A673 (cell line): ENCODE results near the gene PRKACB. TPM values are rescaled to one million over a fixed set of nuclear protein-coding genes. Genes with fewer than 3 reads are reported as not detected.

Experiments used
- BruUV-seq: library from RNA; stranded (reverse); fragments of 400-500 nt; replicated peaks from 2 replicates; lab custom pipeline; 2021; lab: Mats Ljungman, UMichigan
- CTCF ChIA-PET: fragments of 300-600 bp; sonication (Branson Sonifier 250); formaldehyde crosslinking; loops from one replicate; lab custom pipeline; 2022; ENCODE audit warnings: antibody characterized with exemption; lab: Charles Lee
- POLR2A ChIA-PET: fragments of 300-600 bp; sonication (Branson Sonifier 250); formaldehyde crosslinking; loops from one replicate; lab custom pipeline; 2022; ENCODE audit warnings: antibody characterized with exemption; ENCODE audit not compliant: low non-redundant PET; lab: Charles Lee
- DNase-seq: peaks from one replicate; pipeline ENCODE4 v3.0.0-alpha.2; 2015; ENCODE audit warnings: low spot score
- H3K27ac ChIP-seq: fragments of 200-600 bp; sonication (generic); 2 replicates; pipeline ENCODE4 v1.5.1; 2016; ENCODE audit warnings: mixed run types, low read depth, mild to moderate bottlenecking, mixed read lengths, antibody characterized with exemption, low read length; ENCODE audit not compliant: poor library complexity, severe bottlenecking
- H3K27me3 ChIP-seq: fragments of 200-600 bp; sonication (generic); replicated peaks from 2 replicates; pipeline ENCODE4 v1.6.1; 2017; ENCODE audit warnings: mixed run types, low read depth, mild to moderate bottlenecking, mixed read lengths, antibody characterized with exemption, low read length; ENCODE audit not compliant: insufficient read depth, poor library complexity
- H3K36me3 ChIP-seq: fragments of 200-600 bp; sonication (generic); 2 replicates; pipeline ENCODE4 v1.6.1; 2016; ENCODE audit warnings: mixed run types, mild to moderate bottlenecking, mixed read lengths, antibody characterized with exemption, low read length; ENCODE audit not compliant: insufficient read depth, poor library complexity, severe bottlenecking
- H3K4me1 ChIP-seq: fragments of 200-600 bp; sonication (generic); 2 replicates; pipeline ENCODE4 v1.6.1; 2017; ENCODE audit warnings: mixed run types, mild to moderate bottlenecking, mixed read lengths, antibody characterized with exemption, low read length; ENCODE audit not compliant: insufficient read depth, poor library complexity, severe bottlenecking
- H3K4me3 ChIP-seq: fragments of 200-600 bp; sonication (generic); 2 replicates; pipeline ENCODE4 v1.5.1; 2016; ENCODE audit warnings: low read depth, mixed run types, mild to moderate bottlenecking, mixed read lengths, low read length; ENCODE audit not compliant: poor library complexity, severe bottlenecking
- H3K9me3 ChIP-seq: fragments of 200-600 bp; sonication (generic); 2 replicates; pipeline ENCODE4 v1.6.1; 2016; ENCODE audit warnings: mixed run types, low read depth, mild to moderate bottlenecking, mixed read lengths, antibody characterized with exemption, low read length; ENCODE audit not compliant: poor library complexity, severe bottlenecking
- CTCF ChIP-seq: fragments of 300-800, 200-600 bp; sonication (generic); conservative IDR thresholded peaks from 2 replicates; pipeline ENCODE4 v1.5.1; 2017; ENCODE audit warnings: low read depth, mild to moderate bottlenecking, antibody characterized with exemption, low read length, moderate library complexity, mixed read lengths
- EZH2 ChIP-seq: fragments of 200-600 bp; sonication (generic); IDR thresholded peaks from 2 replicates; pipeline ENCODE4 v1.6.1; 2017; ENCODE audit warnings: borderline replicate concordance, low read depth, mild to moderate bottlenecking, mixed read lengths, antibody characterized with exemption, low read length; ENCODE audit not compliant: poor library complexity, severe bottlenecking
- intact Hi-C: fragments of 100-400 bp; cut with micrococcal nuclease; formaldehyde crosslinking; loops from one replicate; pipeline ENCODE4 v1.10.0; 2022; ENCODE audit not compliant: unreplicated experiment
- total RNA-seq: library from RNA; stranded (reverse); gene quantifications from 2 replicates; pipeline ENCODE4 v1.2.3, GENCODE V29; 2021

The PRKACB gene
- total RNA-seq, 1 experiment from 2014 or later: 39.6 TPM

GRCh38 chr1:84108900-84109578 lies 35.0 kb upstream of the PRKACB start:
- ChIA-PET POLR2A (no interaction called here), CTCF (no interaction called here)
- Histone ChIP-seq H3K27me3 (no peaks in the 10 kb centered on the region), H3K4me1 (peaks cover 2% of the 10 kb centered on the region), H3K9me3 (no peaks in the 10 kb centered on the region), H3K27ac (no peak overlapping the region), H3K36me3 (no peaks in the 10 kb centered on the region), H3K4me3 (no peak overlapping the region)
- intact Hi-C loops: no loop called here
- no peak for TF ChIP-seq CTCF
- no peak for DNase-seq
- no TSS peak for BruUV-seq

- no peak for DNase-seq
- intact Hi-C loops: no loop called here
- CTCF ChIA-PET: no interaction called here
- no peaks in the 10 kb centered on the region for H3K36me3 ChIP-seq
- no peak for TF ChIP-seq CTCF
- TF ChIP-seq EZH2: no peak
- no peak overlapping the region for H3K27ac ChIP-seq
- no peak overlapping the region for H3K4me3 ChIP-seq
- no peaks in the 10 kb centered on the region for H3K27me3 ChIP-seq
- H3K9me3 ChIP-seq: no peaks in the 10 kb centered on the region
- POLR2A ChIA-PET: no interaction called here
- H3K4me1 ChIP-seq: no peaks in the 10 kb centered on the region
- BruUV-seq: no TSS peak
Observed at GRCh38 chr1:84110629-84111028, 33.4 kb upstream of the PRKACB start.

GRCh38 chr1:84116558-84116957 lies 27.5 kb upstream of the PRKACB start:
- Histone ChIP-seq H3K36me3 (no peaks in the 10 kb centered on the region), H3K9me3 (no peaks in the 10 kb centered on the region), H3K27ac (no peak overlapping the region), H3K4me1 (no peaks in the 10 kb centered on the region), H3K27me3 (no peaks in the 10 kb centered on the region), H3K4me3 (no peak overlapping the region)
- intact Hi-C loops: no loop called here
- DNase-seq: no peak
- TF ChIP-seq CTCF (no peak), EZH2 (no peak)
- ChIA-PET POLR2A (no interaction called here), CTCF (no interaction called here)
- BruUV-seq: no TSS peak
